Forelimb muscle (tissue), 1 donor: ENCODE results near the gene KRTAP20-1. TPM values are rescaled to one million over a fixed set of nuclear protein-coding genes. Genes with fewer than 3 reads are reported as not detected.

ENCODE experiments used
- DNase-seq: peaks from one replicate; pipeline ENCODE4 v3.0.0-alpha.2; 2013; ENCODE audit warnings: low read depth
- polyA plus RNA-seq: library from polyadenylated mRNA; unstranded; fragments of 120-200 nt; gene quantifications from one replicate; pipeline ENCODE4 v1.2.1, GENCODE V29; 2013; ENCODE audit not compliant: insufficient read length

The KRTAP20-1 gene
- polyA plus RNA-seq, 1 donor: not detected

GRCh38 chr21:30646904-30647414 is 30.7 kb downstream of the KRTAP20-1 start:
- DNase-seq: no peak

- no peak for DNase-seq
These were observed 36.7 kb downstream of the KRTAP20-1 start for GRCh38 chr21:30652891-30653290.

Other genes starting within 250 kb of the KRTAP20-1 start
- gene KRTAP13-2, start 244.2 kb upstream of the KRTAP20-1 start, polyA plus RNA-seq: not detected
- gene KRTAP13-1, start 220.4 kb upstream of the KRTAP20-1 start, polyA plus RNA-seq: not detected
- not detected for gene KRTAP13-3, start 190.5 kb upstream of the KRTAP20-1 start, polyA plus RNA-seq
- gene KRTAP13-4, start 186.2 kb upstream of the KRTAP20-1 start, polyA plus RNA-seq: not detected
- gene KRTAP15-1, start 176.2 kb upstream of the KRTAP20-1 start, polyA plus RNA-seq: not detected
- not detected for gene KRTAP19-1, start 136.1 kb upstream of the KRTAP20-1 start, polyA plus RNA-seq
- gene KRTAP19-2, start 129.0 kb upstream of the KRTAP20-1 start, polyA plus RNA-seq: not detected
- gene KRTAP19-3, start 124.4 kb upstream of the KRTAP20-1 start, polyA plus RNA-seq: not detected
- not detected for gene KRTAP19-4, start 119.3 kb upstream of the KRTAP20-1 start, polyA plus RNA-seq
- not detected for gene KRTAP19-5, start 114.3 kb upstream of the KRTAP20-1 start, polyA plus RNA-seq
- gene KRTAP19-6, start 74.6 kb upstream of the KRTAP20-1 start, polyA plus RNA-seq: not detected
- gene KRTAP19-7, start 55.1 kb upstream of the KRTAP20-1 start, polyA plus RNA-seq: not detected
- gene KRTAP22-2, start 26.0 kb upstream of the KRTAP20-1 start, polyA plus RNA-seq: not detected
- gene KRTAP6-3, start 24.0 kb upstream of the KRTAP20-1 start, polyA plus RNA-seq: not detected
- not detected for gene KRTAP6-2, start 17.5 kb upstream of the KRTAP20-1 start, polyA plus RNA-seq
- gene KRTAP22-1, start 15.3 kb upstream of the KRTAP20-1 start, polyA plus RNA-seq: not detected
- not detected for gene KRTAP6-1, start 2.5 kb upstream of the KRTAP20-1 start, polyA plus RNA-seq
- not detected for gene KRTAP20-4, start 4.2 kb downstream of the KRTAP20-1 start, polyA plus RNA-seq
- gene KRTAP20-2, start 18.8 kb downstream of the KRTAP20-1 start, polyA plus RNA-seq: not detected
- gene KRTAP20-3, start 26.4 kb downstream of the KRTAP20-1 start, polyA plus RNA-seq: not detected
- gene KRTAP21-3, start 102.4 kb downstream of the KRTAP20-1 start, polyA plus RNA-seq: not detected
- gene KRTAP21-2, start 130.8 kb downstream of the KRTAP20-1 start, polyA plus RNA-seq: not detected
- not detected for gene KRTAP21-1, start 139.0 kb downstream of the KRTAP20-1 start, polyA plus RNA-seq
- not detected for gene KRTAP8-1, start 196.8 kb downstream of the KRTAP20-1 start, polyA plus RNA-seq
- not detected for gene KRTAP7-1, start 213.3 kb downstream of the KRTAP20-1 start, polyA plus RNA-seq